Ovary (tissue), 9 donors: Measurements from ENCODE around the gene LRRD1. TPM values are rescaled to one million over a fixed set of nuclear protein-coding genes. Genes with fewer than 3 reads are reported as not detected.
"Not testable (repeated sequence)": the region's sequence is repeated elsewhere in the genome, so short reads cannot be mapped to it uniquely, and the experiment has no call there.

Source experiments
- DNase-seq, 5 donors: peaks; one replicate each; pipeline ENCODE4 v3.0.0-alpha.2; 2019 to 2020
- H3K27ac ChIP-seq, 2 donors: fragments of 200-600 bp; one replicate each; pipeline versions ENCODE4 v1.5.1 to v1.8.0; 2019 to 2022
- H3K27me3 ChIP-seq: fragments of 200-600 bp; one replicate; pipeline ENCODE4 v1.8.0; 2022
- H3K36me3 ChIP-seq: fragments of 200-600 bp; sonication (generic); one replicate; pipeline ENCODE4 v1.5.1; 2019
- H3K4me1 ChIP-seq: one replicate; pipeline ENCODE4 v1.8.1; 2013; ENCODE audit warnings: mild to moderate bottlenecking, moderate library complexity; ENCODE audit not compliant: insufficient read depth
- H3K4me3 ChIP-seq: fragments of 200-600 bp; sonication (generic); one replicate; pipeline ENCODE4 v1.5.1; 2017
- H3K9me3 ChIP-seq, 2 donors: fragments of 200-600 bp in 1 of 2; sonication (generic) in 1 of 2; one replicate each; pipeline versions ENCODE4 v1.5.1 to v1.8.1; 2013 to 2019; ENCODE audit warnings: mild to moderate bottlenecking in 1 of 2, moderate library complexity in 1 of 2
- CTCF ChIP-seq, 3 donors: fragments of 450-650 bp in 2 of 3; fragments of 200-600 bp in 1 of 3; IDR thresholded peaks; one replicate each; pipeline versions ENCODE4 v1.5.1 to v1.8.0; 2016 to 2022; ENCODE audit warnings: antibody characterized with exemption in 3 of 3, mild to moderate bottlenecking in 1 of 3
- EP300 ChIP-seq: sonication (generic); formaldehyde crosslinking; IDR thresholded peaks from one replicate; pipeline ENCODE4 v1.6.1; 2017; ENCODE audit warnings: antibody characterized with exemption
- POLR2A ChIP-seq: fragments of 450-650 bp; IDR thresholded peaks from one replicate; pipeline ENCODE4 v1.6.1; 2017; ENCODE audit warnings: antibody characterized with exemption, mild to moderate bottlenecking, moderate library complexity
- WGBS, 3 donors: extraction: QIAGEN DNeasy Blood & Tissue Kit in 1 of 3; methylation state at CpG; one replicate each; pipeline versions ENCODE4 v1.1.5 to v1.1.7; 2013 to 2017; 5-methylcytosine and 5-hydroxymethylcytosine counted together
- intact Hi-C, 4 donors: fragments of 100-400 bp; cut with DNase I; formaldehyde crosslinking; loops; one replicate each; pipeline versions ENCODE4 v1.11.0 to v1.15.1; 2022 to 2023
- microRNA-seq, 3 donors: library from miRNA; unstranded; fragments of <30 nt; microRNA quantifications; one replicate each; pipeline versions ENCODE4 to v1.2.0, GENCODE V29; 2019 to 2020
- polyA plus RNA-seq, 2 donors: library from polyadenylated mRNA; stranded (reverse); fragments of 200-250 nt in 1 of 2; fragments of 350-450 nt in 1 of 2; fragmentation: Illumina TruSeq in 1 of 2; extraction: RNeasy Lipid Tissue Mini Kit (QIAGEN cat#74804) in 1 of 2; gene quantifications; one replicate each; pipeline ENCODE4 v1.2.3, GENCODE V29; 2013 to 2014
- small RNA-seq: library from RNA; depleted of rRNA; stranded (forward); fragments of <200 nt; gene quantifications from one replicate; pipeline ENCODE3, GENCODE V24; 2016
- total RNA-seq, 7 donors: library from RNA; depleted of rRNA in 2 of 7; stranded (reverse); fragments of >200 nt in 2 of 7; fragmentation: NEBNext Ultra II Directional in 3 of 7; extraction: Animal tissue kit (Norgen Biotek cat#: 25700) in 3 of 7; gene quantifications; one replicate each; pipeline versions ENCODE4 v1.1.0 to v1.2.4, GENCODE V29; 2016 to 2023
- donor health status: DM: no; HTN: no; CAD: no; lungs with moderate emphysema.
- donor health status: DM: no; HTN: no; CAD: no.
- donor health status: Bipolar disorder and iron deficiency.
- donor health status: DM: yes; HTN: yes; CAD: no.
- donor health status: DM: no; HTN: no; CAD: no.
- donor health status: DM: yes; HTN: yes; CAD: no.

Gene LRRD1
- total and polyA plus RNA-seq, 9 donors: 0.11 to 0.60 (median 0.32) TPM; not detected in 3

GRCh38 chr7:92110857-92111256 is 68.1 kb downstream of the LRRD1 start:
- H3K4me3 ChIP-seq: no peak overlapping the region
- intact Hi-C loops: loop anchor here in 1 of 4 donors (5.0 kb wide), 1 partner anchor 184 kb away; no protein-coding TSS in a partner anchor
- 78 to 85% (median 81%) methylated on average over 2 of the region's 2 CpGs for WGBS, 3 donors
- H3K4me1 ChIP-seq: no peaks in the 10 kb centered on the region
- H3K9me3 ChIP-seq: no peaks in the 10 kb centered on the region
- TF ChIP-seq CTCF (IDR thresholded peaks at IDR 0.05) (no peak), EP300 (no peak), POLR2A (no peak)
- no peaks in the 10 kb centered on the region for H3K27me3 ChIP-seq
- H3K36me3 ChIP-seq: no peaks in the 10 kb centered on the region
- H3K27ac ChIP-seq: no peak overlapping the region
- no peak for DNase-seq

- WGBS, 3 donors: 91 to 94% (median 92%) methylated on average over 8 of the region's 8 CpGs
- TF ChIP-seq POLR2A (no peak), EP300 (no peak), CTCF (IDR thresholded peaks at IDR 0.05) (no peak)
- no peak overlapping the region for H3K27ac ChIP-seq
- H3K36me3 ChIP-seq: no peaks in the 10 kb centered on the region
- no peak for DNase-seq
- intact Hi-C loops: no loop called here
- no peak overlapping the region for H3K4me3 ChIP-seq
- H3K27me3 ChIP-seq: no peaks in the 10 kb centered on the region
- no peaks in the 10 kb centered on the region for H3K9me3 ChIP-seq
- H3K4me1 ChIP-seq: no peaks in the 10 kb centered on the region
Observed at GRCh38 chr7:92108821-92109220, 70.1 kb downstream of the LRRD1 start.

- WGBS, 3 donors: 88 to 97% (median 89%) methylated on average over 5 of the region's 5 CpGs
- H3K27me3 ChIP-seq, H3K9me3 ChIP-seq, H3K27ac ChIP-seq, intact Hi-C loops, H3K36me3 ChIP-seq, DNase-seq, H3K4me1 ChIP-seq, H3K4me3 ChIP-seq: not testable (repeated sequence)
Observed at GRCh38 chr7:92102862-92103261, 76.1 kb downstream of the LRRD1 start.

GRCh38 chr7:92100534-92100933 is 78.4 kb downstream of the LRRD1 start:
- no peaks in the 10 kb centered on the region for H3K27me3 ChIP-seq
- WGBS, 3 donors: 97 to 100% (median 100%) methylated on average over 1 of the region's 1 CpG
- H3K36me3 ChIP-seq: no peaks in the 10 kb centered on the region
- no peaks in the 10 kb centered on the region for H3K4me1 ChIP-seq
- TF ChIP-seq POLR2A (no peak), CTCF (IDR thresholded peaks at IDR 0.05) (no peak), EP300 (no peak)
- no peak for DNase-seq
- no peaks in the 10 kb centered on the region for H3K9me3 ChIP-seq
- intact Hi-C loops: no loop called here
- no peak overlapping the region for H3K4me3 ChIP-seq
- H3K27ac ChIP-seq: no peak overlapping the region

GRCh38 chr7:92095380-92095779 is 83.6 kb downstream of the LRRD1 start:
- H3K36me3 ChIP-seq: no peaks in the 10 kb centered on the region
- WGBS, 3 donors: 67 to 86% (median 79%) methylated on average over 1 of the region's 1 CpG
- H3K4me3 ChIP-seq: no peak overlapping the region
- no peaks in the 10 kb centered on the region for H3K4me1 ChIP-seq
- TF ChIP-seq POLR2A (no peak), CTCF (IDR thresholded peaks at IDR 0.05) (no peak), EP300 (no peak)
- H3K27ac ChIP-seq: no peak overlapping the region
- no peaks in the 10 kb centered on the region for H3K27me3 ChIP-seq
- no peaks in the 10 kb centered on the region for H3K9me3 ChIP-seq
- intact Hi-C loops: no loop called here
- no peak for DNase-seq

Small RNA genes within 50 kb of the gene (microRNA-seq; reads per million reads assigned to microRNA genes)
- 0 reads per million in 3 donors for gene MIR1285-1

Small RNA genes within 50 kb of the gene (small RNA-seq; reads per million reads assigned to genes)
- gene MIR1285-1: not detected
- gene RF00019: not detected

Other genes starting within 250 kb of the LRRD1 start
- gene AKAP9, start 238.3 kb downstream of the LRRD1 start, total RNA-seq: 10 to 100 TPM; 46.3 to 92.8 (median 60.9) TPM
- gene AKAP9, start 238.3 kb downstream of the LRRD1 start, polyA plus RNA-seq: 10 to 100 TPM; 22.1 to 31.4 TPM
- 100 to 1,000 TPM in 1 of 7 donors, 10 to 100 TPM in 6; 36.5 to 219 (median 56.4) TPM for gene CYP51A1, start 44.7 kb downstream of the LRRD1 start, total RNA-seq
- 10 to 100 TPM; 23.7 to 99.6 TPM for gene CYP51A1, start 44.7 kb downstream of the LRRD1 start, polyA plus RNA-seq
- 10 to 100 TPM; 46.8 to 65.0 (median 53.1) TPM for gene KRIT1, start 66.8 kb upstream of the LRRD1 start, total RNA-seq
- gene KRIT1, start 66.8 kb upstream of the LRRD1 start, polyA plus RNA-seq: 10 to 100 TPM; 29.4 to 32.1 TPM
- gene ANKIB1, start 66.8 kb upstream of the LRRD1 start, total RNA-seq: 10 to 100 TPM; 30.8 to 83.1 (median 61.4) TPM
- gene ANKIB1, start 66.8 kb upstream of the LRRD1 start, polyA plus RNA-seq: 10 to 100 TPM; 11.3 to 28.5 TPM